ENCODE data around the gene FN3KRP.

Gene FN3KRP

DNA sequence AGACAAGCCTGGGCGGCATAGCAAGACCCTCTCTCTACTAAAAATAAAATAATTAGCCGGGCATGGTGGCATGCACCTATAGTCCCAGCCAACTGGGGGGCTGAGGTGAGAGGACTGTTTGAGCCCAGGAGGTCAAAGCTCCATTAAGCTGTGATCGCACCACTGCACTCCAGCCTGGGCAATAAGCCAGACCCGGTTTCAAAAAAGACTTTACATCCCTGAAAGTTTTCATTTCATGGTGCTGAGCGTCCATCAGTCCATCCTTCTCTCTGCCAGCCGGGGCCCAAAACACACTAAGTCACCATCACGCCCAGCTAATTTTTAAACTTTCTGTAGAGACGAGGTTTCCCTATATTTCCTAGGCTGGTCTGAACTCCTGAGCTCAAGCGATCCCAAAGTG is 28.6 kb upstream of the FN3KRP start:
- DNase-seq (ENCODE audit: low read depth), result no peak

DNA sequence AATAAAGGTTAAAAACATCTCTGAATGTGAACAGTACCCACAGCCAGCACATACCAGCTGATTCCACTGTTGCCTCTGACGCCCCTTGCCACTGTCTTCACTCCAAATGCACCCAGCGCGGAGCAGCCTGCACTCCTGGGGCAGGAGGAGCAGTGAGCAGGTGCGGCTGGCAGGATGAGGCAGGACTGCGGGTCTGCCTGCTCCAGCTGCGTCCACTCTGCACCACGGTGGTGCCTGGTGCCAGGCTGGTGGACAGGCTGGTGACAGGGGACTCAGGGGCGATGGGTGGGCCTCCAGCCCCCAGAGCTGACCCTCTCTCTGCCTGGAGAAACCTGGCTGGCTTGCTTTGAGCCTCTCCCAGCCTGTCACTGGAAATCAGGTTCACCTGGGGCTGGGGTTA is 27.4 kb upstream of the FN3KRP start:
- DNase-seq (ENCODE audit: low read depth), result no peak

DNA sequence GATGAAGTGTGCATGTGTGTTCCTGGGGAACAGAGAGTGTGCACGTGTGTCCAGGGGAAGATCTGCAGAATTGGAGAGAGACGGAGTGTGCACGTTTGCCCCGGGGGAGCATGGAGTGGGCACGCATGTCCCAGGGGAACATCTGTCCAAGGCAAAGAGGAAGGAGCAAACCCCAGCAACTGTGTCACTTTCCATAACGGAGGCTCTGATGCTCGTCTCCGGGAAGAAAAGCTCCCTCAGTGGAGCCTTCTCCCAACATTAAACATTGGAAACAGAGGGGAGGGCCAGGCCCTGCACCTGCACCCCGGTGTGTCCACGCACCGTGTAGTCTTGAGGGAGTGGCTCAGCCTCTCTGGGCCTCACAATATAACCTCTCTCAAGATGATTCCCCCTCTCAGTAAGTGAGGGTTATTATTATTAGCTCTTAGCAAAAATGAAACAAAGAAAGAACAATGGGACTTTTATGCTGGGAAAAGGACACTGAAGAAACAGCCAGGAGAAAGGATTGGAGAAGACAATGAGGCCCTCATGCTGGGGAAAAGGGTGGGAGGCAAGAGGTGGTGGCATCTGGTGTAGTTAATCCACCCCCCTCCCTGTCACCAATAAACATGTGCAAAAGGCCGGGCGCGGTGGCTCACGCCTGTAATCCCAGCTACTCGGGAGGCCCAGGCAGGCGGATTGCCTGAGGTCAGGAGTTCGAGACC is 25.6 kb upstream of the FN3KRP start:
- DNase-seq (ENCODE audit: low read depth), result no peak

- DNase-seq (ENCODE audit: low read depth), result no peak
These were observed 24.8 kb upstream of the FN3KRP start for GRCh38 chr17:82691714-82692113.

GRCh38 chr17:82692268-82692667 is 24.2 kb upstream of the FN3KRP start:
- DNase-seq (ENCODE audit: low read depth), result no peak

DNA sequence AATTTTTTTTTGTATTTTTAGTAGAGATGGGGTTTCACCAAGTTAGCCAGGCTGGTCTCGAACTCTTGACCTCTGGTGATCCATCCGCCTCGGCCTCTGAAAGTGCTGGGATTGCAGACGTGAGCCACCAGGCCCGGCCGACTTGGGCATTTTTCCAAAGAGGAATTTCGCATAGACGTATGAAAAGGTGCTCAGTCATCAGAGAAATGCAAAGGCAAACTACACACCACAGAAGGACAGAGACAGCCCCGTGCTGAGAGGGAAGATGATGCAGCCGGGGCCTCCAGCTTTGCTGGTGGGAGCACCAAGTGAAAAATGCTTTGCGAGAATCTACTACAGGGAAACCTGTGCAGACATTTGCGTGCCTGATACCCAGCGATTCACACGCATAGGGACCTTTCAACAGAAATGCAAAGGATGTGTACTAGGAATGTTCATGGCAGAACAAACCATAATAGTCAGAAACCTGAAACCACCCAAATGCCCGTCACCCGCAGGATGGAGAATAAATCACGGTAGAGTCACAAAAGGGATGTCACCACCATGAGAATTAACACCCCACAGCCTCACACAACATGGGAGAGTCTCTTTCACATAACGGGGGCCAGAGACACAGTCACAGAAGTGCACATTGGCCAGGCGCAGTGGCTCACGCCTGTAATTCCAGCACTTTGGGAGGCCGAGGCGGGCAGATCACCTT is 23.2 kb upstream of the FN3KRP start:
- DNase-seq (ENCODE audit: low read depth), result no peak

DNA sequence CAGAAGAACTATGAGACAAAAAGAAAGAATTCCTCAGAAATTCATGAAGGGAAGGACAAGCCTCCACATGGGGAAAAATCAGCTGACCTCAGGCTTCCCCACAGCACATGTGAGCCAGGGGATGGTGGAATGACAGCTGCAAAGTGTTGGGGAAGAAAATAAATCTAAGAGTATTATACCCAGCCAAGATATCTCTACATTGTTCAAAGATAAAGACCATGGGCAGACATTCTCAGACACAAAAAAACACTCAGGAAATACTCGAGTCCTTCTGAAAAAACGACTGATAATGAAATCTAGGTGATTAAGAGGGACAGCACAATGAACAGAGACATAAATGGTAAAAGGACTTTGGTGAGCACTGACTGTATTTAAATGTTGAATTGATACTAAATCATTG is 21.9 kb upstream of the FN3KRP start:
- no peak for DNase-seq (ENCODE audit: low read depth)

DNA sequence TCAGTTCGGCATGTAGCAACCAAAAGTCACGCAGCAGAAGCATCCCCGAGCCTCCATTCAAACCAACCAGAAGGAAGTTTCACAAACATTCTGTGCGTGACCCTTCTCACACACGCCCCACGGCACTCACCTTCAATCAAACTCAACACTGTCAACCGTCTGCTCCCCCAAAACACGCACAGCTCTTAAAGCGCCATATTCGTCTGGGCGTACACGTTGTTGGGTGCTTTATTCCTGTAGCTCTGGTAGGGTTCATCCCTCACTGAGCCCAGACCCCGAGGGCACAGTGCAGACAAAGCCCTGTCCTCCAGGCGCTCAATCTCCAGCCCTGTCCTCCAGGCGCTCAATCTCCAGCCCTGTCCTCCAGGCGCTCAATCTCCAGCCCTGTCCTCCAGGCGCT is 20.2 kb upstream of the FN3KRP start:
- no peak for DNase-seq (ENCODE audit: low read depth)

GRCh38 chr17:82696916-82697807 is 19.3 kb upstream of the FN3KRP start:
- no peak for DNase-seq (ENCODE audit: low read depth)

GRCh38 chr17:82697808-82698064 is 18.8 kb upstream of the FN3KRP start:
- no peak for DNase-seq (ENCODE audit: low read depth)

DNA sequence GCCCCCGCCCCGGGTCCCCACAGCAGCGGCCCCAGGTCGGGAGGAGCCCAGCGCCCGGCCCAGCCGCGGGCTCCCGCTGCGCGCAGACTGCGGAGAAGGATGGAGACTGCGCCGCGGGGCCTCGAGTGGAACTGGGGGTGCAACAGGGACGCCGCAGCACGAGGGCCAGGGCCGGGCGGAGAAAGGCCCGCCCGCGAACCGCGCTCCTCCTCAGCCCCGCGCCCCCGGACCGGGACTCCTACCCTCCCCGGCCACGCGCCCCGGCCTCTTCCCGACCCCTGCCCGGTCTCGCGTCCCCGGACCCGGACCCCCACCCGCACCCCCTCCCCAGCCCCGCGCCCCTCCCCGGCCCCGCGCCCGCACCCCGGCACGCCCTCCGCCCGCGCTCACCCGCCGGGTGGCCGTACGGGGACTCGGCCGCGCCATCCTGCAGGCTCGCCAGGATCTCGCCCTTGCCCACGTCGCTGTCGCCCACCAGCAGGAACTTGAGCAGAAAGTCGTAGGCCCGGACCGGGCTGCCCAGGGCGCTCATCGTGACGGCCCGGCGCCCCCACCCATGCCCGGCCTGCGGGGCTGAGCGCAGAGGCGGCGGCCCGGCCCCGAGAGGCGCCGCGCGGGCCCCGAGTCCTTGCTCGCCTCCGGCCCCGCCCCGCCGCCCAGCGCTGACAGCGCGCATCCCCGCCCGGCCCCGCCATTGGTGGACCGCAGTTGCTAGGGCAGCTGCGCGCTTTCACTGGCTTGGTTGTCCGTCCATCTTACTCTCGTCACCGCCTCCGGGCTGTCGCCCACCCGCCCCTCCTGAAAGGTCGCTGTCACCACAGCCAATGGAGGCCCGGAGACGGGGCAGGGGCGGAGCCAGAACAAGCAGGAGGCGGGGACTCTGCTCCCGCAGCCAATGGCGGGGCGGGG is 18.2 kb upstream of the FN3KRP start, which contains the start of gene RAB40B:
RAB40B (minus strand) TSS at position 634 of the 909 bp plus-strand sequence; CDS start at position 532, 102 bp downstream.
- DNase-seq (ENCODE audit: low read depth), result peak; percentile 99

- DNase-seq (ENCODE audit: low read depth), result no peak
These were observed 17.5 kb upstream of the FN3KRP start for GRCh38 chr17:82698974-82699442.

DNA sequence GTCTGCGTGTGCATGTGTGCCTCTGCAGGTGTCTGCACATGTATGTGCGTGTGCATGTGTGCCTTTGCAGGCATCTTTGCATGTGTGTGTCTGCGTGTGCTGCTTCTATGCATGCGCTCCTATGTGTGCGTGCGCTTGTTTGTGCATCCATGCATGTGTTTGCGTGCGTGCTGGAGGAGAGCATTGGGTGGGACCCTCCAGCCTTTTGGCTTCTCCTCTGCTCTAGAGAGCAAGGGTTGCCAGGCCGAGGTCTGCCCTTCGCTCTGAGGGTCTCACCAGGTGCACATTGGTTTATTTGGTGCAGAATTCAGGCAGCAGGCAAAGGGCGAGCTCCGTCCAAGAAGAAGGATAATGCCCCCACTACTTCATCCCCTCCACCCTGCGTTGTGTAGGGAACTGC is 17.0 kb upstream of the FN3KRP start:
- no peak for DNase-seq (ENCODE audit: low read depth)

DNA sequence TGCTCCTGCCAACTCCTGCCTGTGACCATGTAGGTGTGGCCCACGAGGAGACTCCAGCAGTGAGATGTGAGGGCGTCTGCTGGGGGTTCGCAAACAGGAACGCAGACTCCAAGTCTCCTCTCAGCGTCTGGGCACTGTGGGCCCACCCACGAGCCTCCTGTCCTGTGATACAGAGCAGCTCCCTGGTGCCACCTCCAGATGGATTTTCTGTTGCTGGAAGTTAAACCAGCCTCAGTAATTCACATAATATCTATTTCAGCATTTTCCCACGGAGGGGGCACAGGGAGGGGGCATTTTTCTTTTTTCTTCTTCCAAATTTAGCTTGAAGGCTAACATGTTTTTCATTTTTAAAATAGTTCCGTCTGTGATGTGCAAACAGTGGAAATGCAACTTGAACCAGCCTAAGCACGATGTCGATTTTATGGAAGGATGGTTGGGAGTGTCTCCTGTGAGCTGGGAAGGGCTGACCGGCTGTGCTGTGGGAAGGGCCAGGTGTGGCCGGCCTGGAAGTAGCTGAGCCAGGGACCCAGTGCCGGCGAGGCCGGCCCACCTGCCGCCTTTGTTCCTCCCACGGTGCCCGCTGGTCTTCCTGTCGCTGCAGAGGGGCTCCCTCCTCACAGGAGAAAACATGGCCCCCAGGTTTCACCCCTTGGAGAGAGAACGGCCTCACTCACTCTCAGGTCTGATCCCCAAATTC is 14.1 kb upstream of the FN3KRP start:
- no peak for DNase-seq (ENCODE audit: low read depth)

DNA sequence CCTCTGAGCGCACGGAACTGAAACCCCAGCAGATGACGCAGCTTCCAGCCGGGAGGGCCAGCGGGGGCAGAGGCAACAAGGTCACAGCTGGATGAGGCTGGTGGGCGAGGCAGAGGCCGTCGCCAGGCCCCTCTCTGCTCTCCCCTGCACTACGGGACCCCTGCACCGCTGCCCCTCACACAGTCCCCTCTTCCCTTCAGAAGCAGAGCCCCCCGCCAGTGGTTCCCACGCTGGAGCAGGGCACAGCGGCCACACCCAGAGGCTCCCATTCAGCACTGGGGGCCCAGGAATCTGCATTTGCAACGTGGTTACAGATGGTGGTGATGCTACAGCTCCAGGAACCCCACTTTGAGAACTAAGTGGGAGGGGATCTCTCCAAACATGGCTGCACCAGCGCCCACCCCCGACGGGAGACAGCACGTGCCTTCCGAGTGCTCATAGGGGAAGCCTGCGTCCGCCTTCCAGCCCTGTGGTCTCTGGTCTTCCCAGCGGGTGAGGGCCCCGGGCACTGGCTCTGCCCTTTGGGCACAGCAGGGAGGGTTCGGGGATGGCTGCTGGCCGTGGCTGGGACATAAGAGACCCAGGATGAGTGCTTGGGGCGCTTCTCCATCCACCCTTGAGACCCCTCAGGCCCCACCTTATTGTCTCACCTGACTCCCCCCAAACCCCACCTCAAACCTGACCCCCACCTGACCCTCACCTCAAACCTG is 13.3 kb upstream of the FN3KRP start:
- DNase-seq (ENCODE audit: low read depth), result no peak

DNA sequence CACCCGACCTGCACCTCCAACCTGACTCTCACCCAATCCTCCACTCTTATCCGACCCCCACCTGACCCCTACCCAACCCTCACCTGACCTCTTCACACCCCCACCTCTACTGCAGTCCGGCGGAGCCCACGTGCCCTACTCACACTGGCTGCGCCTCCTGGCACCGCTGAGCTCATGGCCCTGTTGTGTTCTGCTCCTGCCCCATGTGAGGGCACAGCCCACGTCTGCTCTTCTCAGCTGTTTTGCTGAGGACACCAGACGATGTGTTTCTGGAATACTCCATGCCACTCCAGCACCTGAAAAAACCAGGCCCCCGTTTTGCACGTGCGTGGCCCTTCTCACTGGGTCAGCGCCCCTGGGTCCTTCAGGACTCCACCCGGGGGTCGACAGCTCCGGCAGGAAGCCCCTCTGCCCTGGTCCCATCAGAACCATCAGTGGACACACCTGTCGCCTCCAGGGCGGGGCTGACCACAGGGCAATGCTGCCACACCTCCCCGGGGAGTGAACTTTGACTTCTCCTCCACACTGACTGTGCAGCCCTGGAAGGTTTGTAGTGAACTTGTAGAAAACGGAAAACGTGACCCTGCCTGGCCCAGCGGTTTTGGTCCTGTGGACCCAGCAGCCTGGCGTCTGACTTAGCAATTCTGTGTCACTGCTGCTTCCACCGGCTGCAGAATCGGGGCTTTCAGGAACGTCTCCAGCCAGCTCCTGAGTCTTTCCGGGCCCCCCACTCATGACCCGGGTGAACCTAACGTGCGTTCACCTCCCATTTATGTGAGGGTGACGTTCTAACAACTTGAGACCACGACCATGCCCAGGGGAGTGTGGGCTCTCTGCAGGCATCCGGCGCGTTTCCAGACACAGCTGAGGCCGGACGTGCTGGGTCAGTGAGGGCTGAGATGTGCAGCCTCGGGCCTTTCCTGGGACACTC is 12.3 kb upstream of the FN3KRP start:
- DNase-seq (ENCODE audit: low read depth), result no peak

DNA sequence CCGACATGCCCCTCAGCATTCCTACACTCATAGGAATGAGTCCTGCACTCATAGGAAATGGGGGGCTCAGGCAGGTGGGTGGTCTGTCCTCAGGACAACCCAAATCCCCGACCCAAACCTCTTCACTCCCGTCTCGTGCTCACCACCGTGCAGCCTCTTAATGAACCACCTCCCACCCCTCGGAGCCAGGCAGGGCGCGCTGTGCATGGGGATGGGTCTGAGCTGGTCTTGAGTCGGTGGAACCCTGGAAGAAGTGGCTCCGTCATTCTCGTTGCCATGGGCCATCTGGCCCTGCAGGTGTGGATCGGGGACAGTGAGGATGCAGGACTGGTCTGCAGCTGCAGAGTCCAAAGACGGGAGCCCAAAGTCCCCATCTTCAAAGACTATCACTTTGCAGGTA is 11.6 kb upstream of the FN3KRP start:
- DNase-seq (ENCODE audit: low read depth), result no peak

DNA sequence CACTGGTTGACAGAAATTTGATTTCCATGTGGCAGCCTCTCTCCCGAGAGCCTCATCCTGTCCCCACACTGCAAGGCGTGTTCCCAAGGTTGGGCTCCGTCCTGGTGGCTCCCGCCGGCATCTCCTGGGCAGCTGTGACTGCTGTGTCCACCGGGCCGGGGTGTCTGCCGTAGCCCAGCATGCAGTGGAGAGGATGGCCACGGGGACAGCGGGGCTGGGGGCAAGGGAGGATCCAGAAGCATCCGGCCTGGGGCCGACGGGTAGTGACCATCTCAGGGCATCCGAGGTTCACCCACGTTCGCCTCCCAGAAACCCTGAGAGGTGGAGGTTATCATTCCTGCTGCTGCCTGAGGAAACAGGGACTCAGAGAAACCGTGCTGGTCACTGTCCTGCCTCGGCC is 10.8 kb upstream of the FN3KRP start:
- DNase-seq (ENCODE audit: low read depth), result no peak

DNA sequence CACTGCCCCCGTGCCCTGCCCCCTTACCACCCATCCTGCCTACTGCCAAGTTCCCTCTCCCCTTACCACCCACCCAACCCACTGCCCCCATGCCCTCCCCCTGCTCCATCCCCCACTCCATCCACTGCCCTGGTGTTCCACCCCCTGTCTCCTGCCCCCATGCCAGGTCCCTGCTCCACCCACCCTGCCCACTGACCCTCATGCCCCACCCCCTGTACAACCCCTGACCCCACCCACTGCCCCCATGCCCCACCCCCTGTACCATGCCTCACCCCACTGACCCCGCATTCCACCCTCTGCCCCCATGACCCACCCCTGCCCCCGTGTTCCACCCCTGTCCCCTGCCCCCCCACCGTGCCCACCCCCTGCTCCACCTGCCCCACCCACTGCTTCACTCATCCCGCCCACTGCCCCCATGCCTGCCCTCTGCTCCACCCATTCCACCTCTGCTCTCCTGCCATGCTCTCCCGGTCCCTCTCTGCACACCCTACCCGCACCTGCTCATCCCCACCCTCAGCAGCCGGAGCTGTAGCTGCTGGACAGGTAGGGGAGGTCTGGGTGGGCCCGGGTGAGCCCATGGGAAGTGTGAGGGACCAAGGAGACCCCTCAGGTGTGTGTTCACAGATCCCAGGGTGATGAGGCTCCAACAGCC is 7.4 kb upstream of the FN3KRP start:
- no peak for DNase-seq (ENCODE audit: low read depth)
